A204.1 (cell line): Measurements from ENCODE around the gene CADPS2.

ENCODE experiments used
- FAIRE-seq: peaks from 2 replicates; lab custom pipeline; 2012; peaks lifted over from hg19 to GRCh38; lab: Jason Lieb, UNC

CADPS2 gene

GRCh38 chr7:122269241-122269640 is 617.0 kb downstream of the CADPS2 start:
- no peak for FAIRE-seq
